Renal cortical epithelial cell (primary cell): ENCODE measurements around the gene TNRC18. TPM values are rescaled to one million over a fixed set of nuclear protein-coding genes. Genes with fewer than 3 reads are reported as not detected.
"Not testable (repeated sequence)": the region's sequence is repeated elsewhere in the genome, so short reads cannot be mapped to it uniquely, and the experiment has no call there.

Source experiments
- DNase-seq: peaks from one replicate; pipeline ENCODE4 v3.0.0-alpha.2; 2011; ENCODE audit warnings: low read depth
- total RNA-seq: library from RNA; depleted of rRNA; stranded (reverse); fragments of >200 nt; gene quantifications from 2 replicates; pipeline ENCODE4 v1.2.3, GENCODE V29; 2014

TNRC18 gene
- 9.9 and 91.0 TPM in 2 replicates for total RNA-seq

- DNase-seq = no peak
Measured at GRCh38 chr7:5423306-5423975, at the start of gene TNRC18. TSS of gene TNRC18 (minus strand) at chr7:5423834. CDS start at chr7:5421246, 2,588 bp downstream.

- DNase-seq = no peak
Measured at GRCh38 chr7:5472432-5473315, 49.0 kb upstream of the TNRC18 start.

- DNase-seq = not testable (repeated sequence)
Measured at GRCh38 chr7:5471623-5472022, 48.0 kb upstream of the TNRC18 start.

- no peak for DNase-seq
Measured at GRCh38 chr7:5470816-5471215, 47.2 kb upstream of the TNRC18 start.

- no peak for DNase-seq
Measured at GRCh38 chr7:5470167-5470532, 46.5 kb upstream of the TNRC18 start.

GRCh38 chr7:5469375-5470166 is 45.9 kb upstream of the TNRC18 start:
- no peak for DNase-seq

- DNase-seq = no peak
Measured at GRCh38 chr7:5467645-5468044, 44.0 kb upstream of the TNRC18 start.

- DNase-seq = no peak
Measured at GRCh38 chr7:5466551-5466950, 42.9 kb upstream of the TNRC18 start.

GRCh38 chr7:5463031-5463430 is 39.4 kb upstream of the TNRC18 start:
- no peak for DNase-seq

- no peak for DNase-seq
Measured at GRCh38 chr7:5462216-5462615, 38.6 kb upstream of the TNRC18 start.

- DNase-seq = no peak
Measured at GRCh38 chr7:5458921-5459480, 35.4 kb upstream of the TNRC18 start.

- DNase-seq = no peak
Measured at GRCh38 chr7:5457245-5457735, 33.7 kb upstream of the TNRC18 start.

GRCh38 chr7:5456409-5456808 is 32.8 kb upstream of the TNRC18 start:
- no peak for DNase-seq

GRCh38 chr7:5455581-5456219 is 32.1 kb upstream of the TNRC18 start:
- no peak for DNase-seq

- DNase-seq = no peak
Measured at GRCh38 chr7:5455175-5455574, 31.5 kb upstream of the TNRC18 start.

GRCh38 chr7:5454485-5454884 is 30.9 kb upstream of the TNRC18 start:
- no peak for DNase-seq

- DNase-seq = no peak
Measured at GRCh38 chr7:5453566-5454075, 30.0 kb upstream of the TNRC18 start.

- DNase-seq = no peak
Measured at GRCh38 chr7:5452937-5453540, 29.4 kb upstream of the TNRC18 start.

- DNase-seq = no peak
Measured at GRCh38 chr7:5452470-5452899, 28.9 kb upstream of the TNRC18 start.

GRCh38 chr7:5451391-5451790 is 27.8 kb upstream of the TNRC18 start:
- DNase-seq = no peak
